ENCODE data around the gene FTO.

- TF ChIP-seq, protein P1, sequence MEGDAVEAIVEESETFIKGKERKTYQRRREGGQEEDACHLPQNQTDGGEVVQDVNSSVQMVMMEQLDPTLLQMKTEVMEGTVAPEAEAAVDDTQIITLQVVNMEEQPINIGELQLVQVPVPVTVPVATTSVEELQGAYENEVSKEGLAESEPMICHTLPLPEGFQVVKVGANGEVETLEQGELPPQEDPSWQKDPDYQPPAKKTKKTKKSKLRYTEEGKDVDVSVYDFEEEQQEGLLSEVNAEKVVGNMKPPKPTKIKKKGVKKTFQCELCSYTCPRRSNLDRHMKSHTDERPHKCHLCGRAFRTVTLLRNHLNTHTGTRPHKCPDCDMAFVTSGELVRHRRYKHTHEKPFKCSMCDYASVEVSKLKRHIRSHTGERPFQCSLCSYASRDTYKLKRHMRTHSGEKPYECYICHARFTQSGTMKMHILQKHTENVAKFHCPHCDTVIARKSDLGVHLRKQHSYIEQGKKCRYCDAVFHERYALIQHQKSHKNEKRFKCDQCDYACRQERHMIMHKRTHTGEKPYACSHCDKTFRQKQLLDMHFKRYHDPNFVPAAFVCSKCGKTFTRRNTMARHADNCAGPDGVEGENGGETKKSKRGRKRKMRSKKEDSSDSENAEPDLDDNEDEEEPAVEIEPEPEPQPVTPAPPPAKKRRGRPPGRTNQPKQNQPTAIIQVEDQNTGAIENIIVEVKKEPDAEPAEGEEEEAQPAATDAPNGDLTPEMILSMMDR (IDR thresholded peaks at IDR 0.05): no peak
- no peak for TF ChIP-seq EZH2phosphoT487 (IDR thresholded peaks at IDR 0.05)
Measured at GRCh38 chr16:53730693-53731092, 26.7 kb downstream of the FTO start.
